HG02943 (cell line): Measurements from ENCODE around the gene PCDH9.
"Not testable (repeated sequence)": the region's sequence is repeated elsewhere in the genome, so short reads cannot be mapped to it uniquely, and the experiment has no call there.

ENCODE experiments used
- ATAC-seq: cut with Tn5 transposase; IDR thresholded peaks from one replicate; pipeline ENCODE4 v1.9.1; 2021; ENCODE audit warnings: mild to moderate bottlenecking, low read depth, moderate library complexity; ENCODE audit not compliant: unreplicated experiment

PCDH9 gene

DNA sequence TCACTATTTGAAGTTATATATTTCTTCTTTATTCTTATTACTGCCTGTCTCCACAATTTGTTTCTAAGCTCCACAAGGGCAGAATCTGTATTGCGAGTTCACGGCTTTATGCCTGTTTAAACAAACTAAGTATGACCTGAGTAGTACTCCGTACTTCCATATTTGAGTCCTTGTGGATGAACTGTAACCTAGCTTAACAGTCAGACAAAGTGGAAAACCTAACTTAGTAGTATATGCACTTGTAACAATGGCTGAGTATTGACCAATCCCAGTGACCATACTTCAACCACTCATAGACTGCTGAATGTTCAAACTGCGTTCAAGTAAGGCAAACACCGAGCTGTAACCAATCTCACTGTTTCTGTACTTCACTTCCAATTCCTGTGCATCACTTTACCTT, 292.7 kb downstream of the PCDH9 start:
- no peak for ATAC-seq

DNA sequence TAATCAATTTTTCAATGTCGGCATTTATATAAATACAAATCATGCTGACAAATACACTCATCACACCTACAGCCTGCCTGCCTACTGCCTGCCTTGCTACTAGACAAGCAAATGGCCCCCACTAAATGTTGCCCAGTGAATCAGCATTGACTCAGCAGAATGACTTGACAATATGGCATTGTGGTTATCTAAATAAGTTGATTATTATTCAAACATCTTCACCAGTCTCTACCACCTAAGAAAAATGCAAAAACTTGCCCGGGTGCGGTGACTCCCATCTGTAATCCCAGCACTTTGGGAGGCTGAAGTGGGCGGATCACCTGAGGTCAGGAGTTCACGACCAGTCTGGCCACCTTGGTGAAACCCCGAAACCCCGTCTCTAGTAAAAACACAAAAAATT, 296.1 kb downstream of the PCDH9 start:
- ATAC-seq = no peak

DNA sequence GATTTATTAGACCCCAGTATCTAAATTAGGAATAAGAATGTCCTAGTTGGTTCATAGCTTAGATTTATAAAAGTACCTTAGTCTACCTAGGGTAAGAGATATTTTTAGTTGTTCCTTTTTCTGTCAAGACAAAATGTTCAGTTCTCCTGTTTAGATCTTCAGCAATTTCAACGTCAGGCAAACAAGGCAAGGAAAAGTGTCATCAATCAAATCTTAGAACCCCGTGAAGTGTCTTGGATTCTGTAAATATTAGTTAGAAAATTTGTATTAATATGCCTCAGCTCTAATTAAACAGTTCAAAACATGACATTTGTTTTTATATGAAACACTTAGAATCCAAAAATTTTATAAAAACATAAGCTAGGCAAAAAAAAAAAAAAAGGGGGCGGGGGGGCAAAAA, 296.6 kb downstream of the PCDH9 start:
- no peak for ATAC-seq

DNA sequence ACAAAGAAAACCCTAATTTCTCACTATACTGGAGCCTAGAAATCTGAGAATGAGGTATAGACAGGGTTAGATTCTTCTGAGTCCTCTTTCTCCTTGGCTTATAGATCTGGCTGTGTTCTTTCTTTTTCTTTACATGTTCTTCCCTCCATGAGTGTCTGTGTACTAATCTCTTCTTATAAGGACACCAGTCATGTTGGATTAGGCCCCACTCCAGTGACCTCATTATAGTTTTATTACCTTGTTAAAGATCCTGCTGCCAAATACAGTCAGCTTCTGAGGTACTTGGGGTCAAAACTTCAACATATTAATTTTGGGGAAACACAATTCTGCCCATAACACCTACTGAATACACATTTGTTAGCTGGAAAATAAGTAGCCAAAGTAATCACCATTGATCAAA, 302.6 kb downstream of the PCDH9 start:
- no peak for ATAC-seq

DNA sequence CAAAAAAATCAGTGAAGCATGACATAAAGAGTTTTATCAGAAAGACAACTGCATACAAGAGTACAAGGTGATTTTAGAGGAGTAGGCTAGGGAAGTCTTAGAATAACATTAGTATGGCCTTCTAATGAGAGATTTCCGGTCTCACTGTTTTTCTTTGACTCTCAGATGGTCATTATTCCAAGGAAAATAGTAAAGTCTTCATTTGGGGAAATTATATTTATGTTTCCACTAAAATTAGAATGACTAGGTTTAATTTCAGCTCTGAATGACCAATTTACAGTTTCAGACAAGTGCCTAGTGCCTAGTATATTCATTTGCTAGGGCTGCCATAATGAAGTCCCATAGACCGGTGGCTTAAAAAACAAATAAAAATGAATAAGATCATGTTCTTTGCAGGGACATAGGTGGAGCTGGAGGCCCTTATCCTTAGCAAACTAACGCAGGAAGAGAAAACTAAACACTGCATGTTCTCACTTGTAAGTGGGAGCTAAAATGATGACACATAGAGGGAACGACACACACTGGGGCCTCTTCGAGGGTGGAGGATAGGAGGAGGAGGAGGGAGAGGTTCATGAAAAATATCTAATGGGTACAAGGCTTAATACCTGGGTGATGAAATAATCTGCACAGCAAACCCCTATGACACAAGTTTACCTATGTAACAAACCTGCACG, 303.1 kb downstream of the PCDH9 start:
- ATAC-seq = no peak

GRCh38 chr13:66926200-66926850, 303.8 kb downstream of the PCDH9 start:
- ATAC-seq = no peak

DNA sequence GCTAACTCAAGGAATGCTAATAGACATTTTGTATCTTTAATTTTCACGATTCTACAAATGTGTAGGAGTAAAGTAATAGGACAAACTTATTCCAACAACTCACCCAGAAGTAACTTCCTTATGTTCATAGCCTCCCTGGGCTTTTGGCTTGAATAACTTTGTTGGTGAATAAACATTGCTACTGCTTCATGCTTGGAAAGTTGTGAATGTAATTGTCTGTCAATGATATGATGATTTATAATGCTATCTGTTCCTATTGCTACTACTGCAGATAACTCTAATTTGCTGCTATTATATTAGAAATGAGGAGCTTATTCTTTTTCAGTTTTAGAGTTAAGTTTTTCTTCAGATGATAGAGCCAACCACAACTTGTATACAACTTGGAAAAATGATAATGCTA, 307.7 kb downstream of the PCDH9 start:
- no peak for ATAC-seq

- ATAC-seq = no peak
These were observed 308.7 kb downstream of the PCDH9 start for GRCh38 chr13:66921437-66921836.

GRCh38 chr13:66915596-66916185, 314.4 kb downstream of the PCDH9 start:
- ATAC-seq = no peak

DNA sequence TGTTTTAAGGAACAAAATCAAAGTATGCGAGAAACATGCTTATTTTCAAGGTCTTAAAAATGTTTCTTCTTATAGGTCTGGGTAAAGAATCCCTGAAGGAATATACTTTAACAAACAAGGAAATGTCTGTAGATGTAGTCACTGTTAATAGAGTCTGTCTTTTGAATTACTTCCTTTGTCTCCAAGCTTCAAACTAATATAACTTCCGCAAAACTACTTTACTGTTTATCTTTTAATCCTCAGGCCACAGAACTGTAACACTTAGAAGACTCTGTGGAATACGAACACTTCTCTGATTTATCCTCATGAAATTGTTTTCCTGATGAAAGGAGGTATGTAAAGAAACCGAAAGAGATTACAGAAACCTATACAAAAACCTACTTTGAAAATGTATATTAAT, 316.0 kb downstream of the PCDH9 start:
- no peak for ATAC-seq

- ATAC-seq = no peak
These were observed 318.7 kb downstream of the PCDH9 start for GRCh38 chr13:66911411-66911939.

DNA sequence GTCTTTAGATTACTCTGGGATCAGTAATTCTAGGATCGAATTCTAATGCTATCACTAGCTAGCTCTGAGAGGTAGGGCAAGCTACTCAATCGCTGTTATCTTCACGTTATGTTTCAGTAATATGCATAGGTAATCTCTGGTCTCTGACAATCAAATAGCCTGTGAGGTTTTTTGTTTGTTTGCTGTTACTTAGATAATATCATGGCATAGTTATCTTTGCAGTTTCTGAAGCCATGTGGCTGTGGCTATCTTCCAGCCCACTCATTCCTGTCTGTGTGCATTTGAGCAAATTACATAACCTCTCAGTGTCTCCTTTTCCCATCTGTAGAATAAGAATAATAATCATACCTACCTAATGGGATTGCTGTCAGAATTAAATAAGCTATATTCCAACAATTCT, 330.2 kb downstream of the PCDH9 start:
- no peak for ATAC-seq

DNA sequence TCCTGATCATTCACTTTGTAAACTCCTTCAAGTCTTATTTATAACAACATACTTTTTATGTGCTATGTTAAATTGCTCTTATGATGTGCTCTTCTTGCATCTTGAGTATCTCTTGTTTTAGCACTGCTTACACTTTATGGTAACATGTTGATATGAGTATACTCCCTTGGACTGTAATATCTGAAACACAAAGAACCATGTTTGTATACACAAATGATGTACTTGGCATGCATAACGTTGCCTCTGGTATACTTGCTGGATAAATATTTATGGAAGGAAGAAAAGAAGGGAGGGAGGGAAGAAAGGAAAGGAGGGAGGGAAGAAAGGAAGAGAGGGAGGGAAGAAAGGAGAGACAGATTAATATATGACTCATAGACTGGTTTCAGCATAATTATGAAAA, 333.2 kb downstream of the PCDH9 start:
- ATAC-seq = no peak

GRCh38 chr13:66895780-66896179, 334.4 kb downstream of the PCDH9 start:
- no peak for ATAC-seq

- ATAC-seq = no peak
These were observed 334.8 kb downstream of the PCDH9 start for GRCh38 chr13:66895320-66895719.

DNA sequence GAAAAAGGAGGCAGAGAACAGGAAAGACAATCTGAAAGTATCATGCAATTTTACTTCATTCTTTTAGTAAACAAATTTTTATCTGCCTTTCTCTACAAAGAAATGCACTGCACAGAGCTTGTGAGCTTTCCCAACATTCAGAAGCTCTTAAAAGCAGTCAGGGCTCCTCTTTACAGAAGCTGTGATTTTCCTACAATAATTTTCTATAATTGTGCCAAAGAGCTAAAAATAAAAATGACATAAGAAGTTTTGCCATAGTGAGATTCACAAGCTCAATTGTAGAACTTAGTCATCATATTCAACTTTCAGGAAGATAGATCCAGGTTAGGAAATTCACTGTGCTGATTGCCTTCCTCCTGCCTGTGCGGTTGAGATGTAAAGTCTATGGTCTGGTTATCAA, 341.4 kb downstream of the PCDH9 start:
- ATAC-seq = no peak

DNA sequence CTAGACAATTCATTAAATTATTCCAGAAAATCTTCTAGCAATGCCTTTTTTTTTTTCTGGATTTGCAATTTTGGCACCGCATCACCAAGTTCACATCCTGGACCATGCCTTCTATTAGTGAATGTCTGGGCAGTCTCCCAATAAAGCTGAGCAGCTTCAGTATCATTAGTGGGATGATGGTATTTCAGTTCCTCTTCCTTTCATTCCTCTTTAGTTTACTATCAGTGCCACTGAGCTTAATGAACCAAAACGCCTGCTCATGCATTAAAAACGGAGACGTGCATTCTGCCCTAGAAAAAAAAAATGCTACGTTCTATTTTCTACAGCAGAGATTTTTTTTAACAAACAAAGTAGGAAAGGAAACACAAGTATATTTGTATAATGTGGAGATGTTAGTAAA, 343.0 kb downstream of the PCDH9 start:
- ATAC-seq = no peak

GRCh38 chr13:66886264-66886663, 343.9 kb downstream of the PCDH9 start:
- ATAC-seq = no peak

- ATAC-seq = not testable (repeated sequence)
These were observed 349.0 kb downstream of the PCDH9 start for GRCh38 chr13:66881170-66881569.

DNA sequence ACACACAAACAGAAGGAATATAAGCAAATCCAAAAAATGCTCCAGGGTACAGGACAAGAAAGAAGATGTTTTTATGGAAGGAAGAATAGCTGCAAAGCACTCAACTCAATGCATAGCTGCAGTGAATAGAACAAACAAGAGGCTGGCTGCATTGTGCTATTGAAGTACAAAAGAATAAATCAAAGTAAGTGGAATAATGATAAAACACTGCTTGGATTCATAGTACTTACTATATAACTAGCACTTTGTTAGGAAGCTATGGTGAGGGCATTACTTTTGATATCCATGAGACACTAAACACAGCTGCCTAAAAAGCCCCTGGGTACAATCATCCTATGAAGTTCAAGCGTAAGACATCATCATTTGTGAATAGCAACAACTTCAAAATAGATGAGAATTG, 350.1 kb downstream of the PCDH9 start:
- ATAC-seq = no peak

GRCh38 chr13:66875264-66875663, 354.9 kb downstream of the PCDH9 start:
- no peak for ATAC-seq

DNA sequence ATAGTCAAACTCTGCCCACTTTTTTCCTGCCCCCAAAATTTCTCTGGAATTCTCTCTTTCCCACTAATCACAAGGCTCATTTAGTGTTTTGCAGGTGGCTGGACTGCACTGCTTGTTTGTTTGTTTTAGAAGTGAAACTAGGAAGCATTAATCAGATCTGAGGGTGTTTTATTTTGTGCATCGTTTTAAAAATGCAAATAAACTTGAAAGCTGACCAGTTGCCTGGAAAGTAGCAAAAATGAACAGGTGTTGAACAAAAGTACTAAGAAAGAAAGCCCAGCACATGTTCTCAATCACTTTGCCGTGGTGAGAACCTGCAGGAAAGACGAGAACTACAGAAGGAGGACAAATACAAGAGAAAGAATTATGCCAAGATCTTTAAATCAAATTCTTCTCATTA, 365.5 kb downstream of the PCDH9 start:
- ATAC-seq = no peak
